Measurements from ENCODE around the gene ISY1.

DNA sequence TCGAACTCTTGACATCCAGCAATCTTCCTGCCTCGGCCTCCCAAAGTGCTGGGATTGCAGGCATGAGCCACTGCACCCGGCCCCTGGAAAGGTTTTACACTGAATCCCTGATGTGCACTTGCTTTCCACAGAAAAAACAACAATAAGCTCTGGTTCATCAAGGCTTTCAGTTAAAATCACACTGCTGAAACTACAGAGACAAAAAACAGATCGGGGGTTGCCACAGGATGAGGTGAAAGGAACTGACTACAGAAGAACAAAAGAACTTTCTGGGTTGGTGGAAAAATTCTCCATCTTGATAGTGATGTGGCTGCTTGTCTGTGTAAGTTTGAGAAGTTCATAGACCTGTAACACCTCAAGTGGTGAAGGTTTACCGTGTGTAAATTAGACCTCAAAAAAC lies 42.1 kb downstream of the ISY1 start:
- TF ChIP-seq YY1 (IDR thresholded peaks at IDR 0.05; ENCODE audit: insufficient read depth, insufficient read length) (no peak), ZNF274 (IDR thresholded peaks at IDR 0.05; ENCODE audit: low read depth, low read length) (no peak), SUZ12 (IDR thresholded peaks at IDR 0.05; ENCODE audit: extremely low read depth, insufficient read depth, insufficient read length) (no peak)
